PC-3 (cell line): ENCODE results near the gene PLCL2. TPM values are rescaled to one million over a fixed set of nuclear protein-coding genes. Genes with fewer than 3 reads are reported as not detected.
A peak's percentile ranks its signal among the peaks of the same experiment; 100 is the strongest.

Experiments
- ATAC-seq: fragments of 200-7000 bp; cut with Tn5 transposase; 2 replicates; pipeline ENCODE4 v1.9.1; 2020; ENCODE audit warnings: mild to moderate bottlenecking, moderate library complexity
- BruUV-seq: library from RNA; stranded (reverse); fragments of 400-500 nt; replicated peaks from 2 replicates; lab custom pipeline; 2021; lab: Mats Ljungman, UMichigan
- CTCF ChIA-PET: fragments of 300-600 bp; sonication (Branson Sonifier 250); formaldehyde crosslinking; loops from one replicate; lab custom pipeline; 2022; ENCODE audit warnings: antibody characterized with exemption; lab: Charles Lee
- POLR2A ChIA-PET: fragments of 300-600 bp; sonication (Branson Sonifier 250); formaldehyde crosslinking; loops from one replicate; lab custom pipeline; 2022; ENCODE audit warnings: antibody characterized with exemption; ENCODE audit not compliant: unreplicated experiment; lab: Charles Lee
- DNase-seq: peaks from one replicate; pipeline ENCODE4 v3.0.0-alpha.2; 2015
- H2AFZ ChIP-seq: fragments of 300-600 bp; sonication (generic); 2 replicates; pipeline ENCODE4 v1.6.0; 2016; ENCODE audit warnings: antibody characterized with exemption, low read length
- H3F3A ChIP-seq: fragments of 300-600 bp; sonication (generic); one replicate; pipeline ENCODE4 v1.6.0; 2017; ENCODE audit warnings: antibody characterized with exemption, low read length, control low read depth, mild to moderate bottlenecking; ENCODE audit not compliant: unreplicated experiment
- H3K27ac ChIP-seq: fragments of 300-600 bp; sonication (generic); 2 replicates; pipeline ENCODE4 v1.5.1; 2016; ENCODE audit warnings: mild to moderate bottlenecking, low read length
- H3K27me3 ChIP-seq: fragments of 300-600 bp; sonication (generic); 2 replicates; pipeline ENCODE4 v1.6.1; 2016; ENCODE audit warnings: low read length, mixed read lengths
- H3K36me3 ChIP-seq: fragments of 300-600 bp; sonication (generic); 2 replicates; pipeline ENCODE4 v1.6.1; 2016; ENCODE audit warnings: low read depth, mixed run types, low read length, mixed read lengths
- H3K4me1 ChIP-seq: fragments of 300-600 bp; sonication (generic); 2 replicates; pipeline ENCODE4 v1.5.1; 2016; ENCODE audit warnings: low read length; ENCODE audit not compliant: insufficient read depth
- H3K4me2 ChIP-seq: fragments of 300-600 bp; sonication (generic); 2 replicates; pipeline ENCODE4 v1.6.0; 2016; ENCODE audit warnings: low read length
- H3K4me3 ChIP-seq: fragments of 300-600 bp; sonication (generic); 2 replicates; pipeline ENCODE4 v1.5.1; 2016; ENCODE audit warnings: mild to moderate bottlenecking, low read length, mixed read lengths
- H3K79me2 ChIP-seq: fragments of 300-600 bp; sonication (generic); 2 replicates; pipeline ENCODE4 v1.6.1; 2017; ENCODE audit warnings: low read length, mixed read lengths
- H3K9ac ChIP-seq: fragments of 300-600 bp; sonication (generic); 2 replicates; pipeline ENCODE4 v1.6.0; 2016; ENCODE audit warnings: mild to moderate bottlenecking, low read length
- H3K9me2 ChIP-seq: fragments of 300-600 bp; sonication (generic); replicated peaks from 2 replicates; pipeline ENCODE4 v1.6.1; 2016; ENCODE audit warnings: mixed run types, low read length, mixed read lengths
- H3K9me3 ChIP-seq: fragments of 300-600 bp; sonication (generic); 2 replicates; pipeline ENCODE4 v1.6.1; 2016; ENCODE audit warnings: low read length, mixed read lengths
- H4K20me1 ChIP-seq: fragments of 300-600 bp; sonication (generic); 2 replicates; pipeline ENCODE4 v1.6.1; 2016; ENCODE audit warnings: low read length, mixed read lengths
- EZH2 ChIP-seq: fragments of 300-600 bp; sonication (generic); IDR thresholded peaks from one replicate; pipeline ENCODE4 v1.6.1; 2017; ENCODE audit warnings: antibody characterized with exemption, mild to moderate bottlenecking, low read length; ENCODE audit not compliant: unreplicated experiment
- EZH2phosphoT487 ChIP-seq: fragments of 300-600 bp; sonication (generic); IDR thresholded peaks from 2 replicates; pipeline ENCODE4 v1.6.1; 2018; ENCODE audit warnings: mild to moderate bottlenecking, antibody characterized with exemption, low read length, borderline replicate concordance
- intact Hi-C: fragments of 100-400 bp; cut with micrococcal nuclease; formaldehyde crosslinking; loops from 2 replicates; pipeline ENCODE4 v1.9.0; 2023
- total RNA-seq: library from RNA; depleted of rRNA; stranded (reverse); fragments of >200 nt; gene quantifications from 2 replicates; pipeline ENCODE4 v1.2.3, GENCODE V29; 2014
- TF ChIP-seq, protein P1 (sequence below): fragments of 300-600 bp; sonication (generic); conservative IDR thresholded peaks from 2 replicates; pipeline ENCODE4 v1.5.1; 2017; ENCODE audit warnings: antibody characterized with exemption, low read depth, mild to moderate bottlenecking, low read length

Gene PLCL2
- total RNA-seq, 1 experiment from 2014 or later = 9.8 TPM

DNA sequence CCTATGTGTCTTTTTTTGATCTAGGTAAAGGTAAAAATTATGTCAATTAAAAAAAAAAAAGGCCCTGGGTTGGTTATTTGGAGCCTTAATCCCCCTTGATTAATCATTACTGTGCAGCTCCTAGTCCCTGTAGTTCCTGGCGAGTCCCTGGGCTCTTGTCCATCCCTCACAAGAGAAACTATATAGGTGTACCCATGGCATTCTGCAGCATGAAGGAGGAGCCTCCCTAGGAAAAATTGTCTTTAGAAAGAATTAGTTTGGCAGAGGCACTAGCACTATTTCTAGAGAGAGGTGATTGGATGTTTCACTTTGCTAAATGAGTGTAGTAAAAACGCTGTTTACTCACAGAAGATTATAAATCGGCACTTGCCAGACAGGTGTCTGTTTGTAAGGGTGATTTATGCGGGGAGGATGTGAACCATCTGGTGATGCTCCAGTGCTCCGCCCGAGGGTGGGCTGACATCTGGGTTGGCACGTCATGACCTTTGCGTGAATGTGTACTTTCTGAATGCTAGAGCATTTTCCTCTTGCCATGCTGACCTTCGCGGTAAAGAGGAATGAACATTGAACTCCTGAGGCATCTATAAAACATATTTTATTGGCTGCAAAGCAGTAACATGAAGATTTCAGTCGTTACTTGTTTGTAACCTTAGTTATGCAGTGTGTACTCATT lies 12.6 kb downstream of the PLCL2 start:
- peak; percentile 94 for DNase-seq
- BruUV-seq = no TSS peak

DNA sequence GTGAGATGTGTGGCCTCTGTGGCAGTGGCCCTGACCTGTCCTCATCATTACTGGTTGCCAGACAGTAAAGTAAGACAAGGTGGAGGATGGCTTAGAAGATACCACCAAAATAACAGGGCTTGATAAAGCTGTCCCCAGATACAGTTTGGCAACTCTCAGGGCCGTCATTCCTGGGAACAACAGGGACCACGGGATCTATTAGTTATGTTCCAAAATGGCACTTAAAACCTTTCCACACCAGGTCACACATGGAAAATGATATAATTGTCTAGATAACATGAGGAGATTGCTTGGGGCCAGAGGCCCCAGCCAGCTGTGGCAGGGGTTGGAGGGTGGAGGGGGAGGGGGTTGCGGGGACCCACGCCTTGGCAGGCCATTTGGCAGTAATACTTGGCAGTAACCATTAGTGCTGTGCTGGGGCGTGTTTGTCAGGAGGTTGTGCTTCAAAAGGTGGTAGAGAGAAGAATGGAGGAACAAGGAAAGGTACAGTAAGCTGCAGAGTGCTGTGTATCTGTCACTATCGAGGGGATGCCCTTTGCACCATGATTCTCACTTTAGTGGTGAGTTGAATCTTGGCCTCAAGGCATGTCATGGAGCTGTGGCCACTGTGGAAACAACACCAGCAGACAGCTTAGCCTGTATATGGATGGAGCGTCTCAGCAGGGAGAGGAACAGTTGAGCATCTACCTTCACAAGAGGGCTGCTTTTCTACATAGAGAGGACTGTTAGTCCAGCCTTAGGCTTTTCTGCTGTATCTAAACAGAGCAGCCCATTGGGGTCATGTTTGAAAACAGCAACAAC lies 14.0 kb downstream of the PLCL2 start:
- H3K4me1 ChIP-seq = peaks cover 25% of the 10 kb centered on the region
- H4K20me1 ChIP-seq = no peaks in the 10 kb centered on the region
- ChIA-PET CTCF (no interaction called here), POLR2A (no interaction called here)
- H3K27me3 ChIP-seq = no peaks in the 10 kb centered on the region
- ATAC-seq (no peak), DNase-seq (no peak)
- peaks cover 46% of the 10 kb centered on the region for H3K79me2 ChIP-seq
- H3K9me3 ChIP-seq = no peaks in the 10 kb centered on the region
- BruUV-seq = no TSS peak
- peak overlapping the region; percentile 79 for H3K4me2 ChIP-seq
- H3K36me3 ChIP-seq = no peaks in the 10 kb centered on the region
- H3K9ac ChIP-seq = peak overlapping the region; percentile 34; the same call in 1 of the 2 replicates
- intact Hi-C loops = no loop called here
- H3K4me3 ChIP-seq = no peak overlapping the region
- no peak overlapping the region for H2AFZ ChIP-seq
- H3K9me2 ChIP-seq = no peaks in the 10 kb centered on the region
- TF ChIP-seq, protein P1, sequence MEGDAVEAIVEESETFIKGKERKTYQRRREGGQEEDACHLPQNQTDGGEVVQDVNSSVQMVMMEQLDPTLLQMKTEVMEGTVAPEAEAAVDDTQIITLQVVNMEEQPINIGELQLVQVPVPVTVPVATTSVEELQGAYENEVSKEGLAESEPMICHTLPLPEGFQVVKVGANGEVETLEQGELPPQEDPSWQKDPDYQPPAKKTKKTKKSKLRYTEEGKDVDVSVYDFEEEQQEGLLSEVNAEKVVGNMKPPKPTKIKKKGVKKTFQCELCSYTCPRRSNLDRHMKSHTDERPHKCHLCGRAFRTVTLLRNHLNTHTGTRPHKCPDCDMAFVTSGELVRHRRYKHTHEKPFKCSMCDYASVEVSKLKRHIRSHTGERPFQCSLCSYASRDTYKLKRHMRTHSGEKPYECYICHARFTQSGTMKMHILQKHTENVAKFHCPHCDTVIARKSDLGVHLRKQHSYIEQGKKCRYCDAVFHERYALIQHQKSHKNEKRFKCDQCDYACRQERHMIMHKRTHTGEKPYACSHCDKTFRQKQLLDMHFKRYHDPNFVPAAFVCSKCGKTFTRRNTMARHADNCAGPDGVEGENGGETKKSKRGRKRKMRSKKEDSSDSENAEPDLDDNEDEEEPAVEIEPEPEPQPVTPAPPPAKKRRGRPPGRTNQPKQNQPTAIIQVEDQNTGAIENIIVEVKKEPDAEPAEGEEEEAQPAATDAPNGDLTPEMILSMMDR = no peak
- TF ChIP-seq EZH2phosphoT487 = no peak
- TF ChIP-seq EZH2 = no peak
- no peaks in the 10 kb centered on the region for H3F3A ChIP-seq
- peak overlapping the region; percentile 85; the same call in 1 of the 2 replicates for H3K27ac ChIP-seq

More for the DNA sequence above, 12.6 kb downstream of the PLCL2 start:
- CTCF ChIA-PET = interaction anchor here (0.7 to 1.2 kb wide), 2 partner anchors 12 to 68 kb away, joined by 3 to 9 read pairs; no protein-coding TSS in a partner anchor
- H3K9me3 ChIP-seq = no peaks in the 10 kb centered on the region
- no peaks in the 10 kb centered on the region for H3K36me3 ChIP-seq
- TF ChIP-seq EZH2 = no peak
- TF ChIP-seq EZH2phosphoT487 = 0 out of 2 replicates have a peak, but pooled peaks have one; percentile 19
- TF ChIP-seq, protein P1 = no peak
- peak overlapping the region; percentile 52 for H3K4me3 ChIP-seq
- peaks cover 25% of the 10 kb centered on the region for H3K4me1 ChIP-seq
- H2AFZ ChIP-seq = peak overlapping the region; percentile 11; the same call in 1 of the 2 replicates
- no peaks in the 10 kb centered on the region for H3K9me2 ChIP-seq
- H3K27ac ChIP-seq = peak overlapping the region; percentile 85
- peak overlapping the region; percentile 79 for H3K4me2 ChIP-seq
- H3K27me3 ChIP-seq = no peaks in the 10 kb centered on the region
- ATAC-seq = peak; percentile 86
- POLR2A ChIA-PET = interaction anchor here (0.6 kb wide), 1 partner anchor 342 kb away, joined by 5 read pairs; no protein-coding TSS in a partner anchor
- H4K20me1 ChIP-seq = no peaks in the 10 kb centered on the region
- H3F3A ChIP-seq = no peaks in the 10 kb centered on the region
- intact Hi-C loops = loop anchor here (1.0 to 2.0 kb wide), 4 partner anchors 68 to 233 kb away; no protein-coding TSS in a partner anchor
- H3K9ac ChIP-seq = peak overlapping the region; percentile 34
- peaks cover 59% of the 10 kb centered on the region for H3K79me2 ChIP-seq
